CD1c-positive myeloid dendritic cell (primary cell): ENCODE results near the gene FGD4.

Experiments used
- DNase-seq: peaks from one replicate; pipeline ENCODE4 v3.0.0-alpha.2; 2016; ENCODE audit errors: extremely low spot score

The FGD4 gene

DNA sequence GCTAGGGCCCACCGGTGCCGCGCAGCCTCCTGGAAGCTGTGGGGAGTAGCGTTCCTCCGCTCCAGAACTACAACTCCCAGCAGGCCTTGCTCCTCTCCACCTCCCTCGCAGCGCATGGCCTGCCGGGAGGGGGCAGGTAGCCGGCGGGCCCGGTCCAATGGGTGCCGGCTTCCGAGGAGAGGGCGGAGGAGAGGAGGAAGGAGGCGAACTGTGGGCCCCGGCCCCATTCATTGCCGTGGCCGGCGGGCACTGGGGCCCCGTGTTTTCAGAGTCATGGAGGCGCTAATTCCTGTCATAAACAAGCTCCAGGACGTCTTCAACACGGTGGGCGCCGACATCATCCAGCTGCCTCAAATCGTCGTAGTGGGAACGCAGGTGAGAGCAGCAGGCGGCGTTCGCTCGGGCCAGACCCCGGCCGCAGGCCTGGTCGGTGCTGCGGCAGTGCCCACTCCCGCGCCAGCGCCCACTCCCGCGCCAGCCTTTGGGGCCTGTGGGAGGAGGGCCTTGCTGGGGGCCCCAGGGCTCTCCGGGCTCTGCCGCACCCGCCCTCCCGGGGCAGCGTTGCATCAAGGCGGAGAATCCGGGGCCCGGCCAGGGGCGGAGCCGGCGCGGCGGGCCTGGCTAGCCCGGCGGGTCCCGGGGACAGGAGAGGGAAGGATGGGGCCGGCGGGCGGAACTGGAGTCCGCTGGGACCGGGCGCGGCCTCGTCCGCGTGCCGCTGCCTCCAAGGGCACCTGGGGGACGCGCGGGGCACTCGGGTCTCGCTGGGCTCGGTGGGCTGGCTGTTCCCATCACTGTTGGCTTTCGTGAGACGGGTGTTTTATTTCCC is 279.9 kb downstream of the FGD4 start, which contains the start of gene DNM1L:
DNM1L (plus strand) TSS at position 211 of the 829 bp plus-strand sequence; CDS start at position 274, 63 bp downstream.
- peak; percentile 95 for DNase-seq

- no peak for DNase-seq
Measured at GRCh38 chr12:32679920-32680237, 280.5 kb downstream of the FGD4 start.

DNA sequence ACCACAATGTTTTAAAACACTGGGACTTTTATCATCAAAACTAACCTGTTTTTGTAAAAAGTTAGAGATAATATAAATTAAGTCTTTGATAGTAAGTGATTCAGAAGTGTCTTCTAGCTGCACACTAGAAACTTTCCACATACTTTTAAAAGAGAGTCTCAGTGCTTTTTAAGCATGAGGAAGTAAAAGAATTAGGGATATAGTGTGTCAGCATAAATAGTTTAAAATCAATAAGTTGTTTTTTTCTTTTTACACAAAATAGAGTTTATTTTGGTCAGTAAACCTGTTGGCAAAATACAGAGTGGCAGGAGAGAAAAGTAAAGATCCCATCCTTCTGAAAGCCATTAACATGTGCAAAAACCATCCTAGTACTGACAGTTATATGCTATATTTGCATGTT is 281.4 kb downstream of the FGD4 start:
- DNase-seq: no peak

- no peak for DNase-seq
Measured at GRCh38 chr12:32681272-32681671, 281.9 kb downstream of the FGD4 start.

DNA sequence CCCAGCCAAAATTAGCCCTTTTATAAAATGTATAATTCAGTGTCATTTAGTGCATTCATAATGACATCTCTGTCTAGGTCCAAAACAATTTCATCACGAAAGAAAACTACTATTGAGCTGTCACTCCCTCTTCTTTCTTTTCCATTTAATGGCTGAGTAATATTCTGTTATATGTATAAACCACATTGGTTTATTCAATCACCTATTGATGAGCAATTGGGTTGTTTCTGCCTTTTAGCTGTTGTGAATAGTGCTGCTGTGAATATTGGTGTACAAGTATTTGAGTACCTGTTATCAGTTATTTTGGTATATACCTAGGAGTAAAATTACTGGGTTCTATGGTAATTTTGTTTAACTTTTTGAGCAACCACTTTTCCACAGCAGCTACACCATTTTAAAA is 287.0 kb downstream of the FGD4 start:
- no peak for DNase-seq

DNA sequence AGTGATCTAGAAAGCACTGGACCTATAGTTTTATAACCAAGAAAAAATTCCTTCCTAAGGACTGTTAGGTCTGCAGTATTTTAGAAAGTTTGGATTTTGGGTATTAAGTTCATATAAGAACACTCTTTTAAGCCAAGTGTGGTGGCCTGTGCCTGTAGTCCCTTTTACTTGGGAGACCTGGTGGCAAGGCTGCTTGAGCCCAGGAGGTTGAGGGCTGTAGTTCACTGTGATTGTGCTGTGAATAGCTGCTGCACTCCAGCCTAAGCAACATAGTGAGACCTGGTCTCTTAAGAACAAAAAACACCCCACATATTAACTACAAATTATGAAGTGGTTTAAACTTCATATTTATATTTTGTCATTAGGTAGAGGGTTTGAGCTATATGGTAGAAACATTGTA is 289.4 kb downstream of the FGD4 start:
- DNase-seq: no peak

DNA sequence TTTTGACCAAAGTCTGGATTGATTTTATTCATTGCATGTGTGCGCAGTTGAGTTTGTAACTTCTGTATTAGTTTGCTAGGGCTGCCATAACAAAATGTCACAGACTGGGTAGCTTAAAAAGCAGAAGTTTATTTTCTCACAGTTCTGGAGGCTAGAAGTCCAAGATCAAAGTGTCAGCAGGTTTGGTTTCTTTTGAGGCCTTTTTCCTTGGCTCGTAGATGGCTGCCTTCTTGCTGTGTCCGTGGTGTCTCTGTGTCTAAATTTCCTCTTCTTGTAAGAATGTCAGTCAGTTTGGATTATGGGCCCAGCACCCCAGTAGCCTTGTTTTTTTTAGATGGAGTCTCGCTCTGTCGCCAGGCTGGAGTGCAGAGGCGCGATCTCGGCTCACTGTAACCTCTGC is 291.6 kb downstream of the FGD4 start:
- DNase-seq: no peak

DNA sequence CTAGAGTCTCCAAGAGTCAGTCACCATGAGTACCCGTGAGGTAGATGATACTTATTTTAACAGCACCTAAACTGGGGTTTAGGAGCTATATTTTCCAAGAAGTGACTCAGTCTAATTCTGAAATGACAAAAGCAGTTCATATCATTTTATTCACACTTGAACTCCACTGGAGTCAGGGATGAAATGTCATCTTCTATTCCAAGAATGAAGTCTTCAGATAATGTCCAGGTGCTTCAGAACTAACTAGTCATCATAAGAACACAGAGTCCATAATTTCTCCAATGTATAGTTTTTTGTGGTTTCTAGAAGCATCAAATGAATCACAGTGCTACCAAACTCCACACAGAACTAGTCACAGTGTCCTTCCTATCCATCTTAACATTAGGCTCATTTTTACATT is 293.0 kb downstream of the FGD4 start:
- no peak for DNase-seq

DNA sequence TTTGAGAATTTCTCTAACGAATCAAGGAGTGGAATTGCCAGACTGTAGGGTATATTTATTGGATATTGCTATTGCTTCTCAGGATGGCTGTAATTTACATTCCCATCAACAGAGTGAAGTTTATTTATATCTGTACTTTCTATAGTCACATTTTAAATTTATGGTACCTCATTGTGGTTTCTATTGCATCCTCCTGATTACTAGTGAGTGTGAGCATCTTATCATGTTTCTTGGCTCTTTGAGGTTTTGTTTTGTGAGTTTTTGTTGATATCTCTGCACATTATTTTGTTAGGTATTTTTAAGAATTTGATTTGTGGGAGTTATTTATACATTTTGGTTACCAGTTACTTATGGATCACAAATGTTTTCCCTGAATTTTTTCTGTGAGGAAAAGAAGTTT is 293.7 kb downstream of the FGD4 start:
- no peak for DNase-seq
